ENCODE measurements around the gene RGS3. TPM values are rescaled to one million over a fixed set of nuclear protein-coding genes. Genes with fewer than 3 reads are reported as not detected.

Gene RGS3
- polyA plus RNA-seq, 1 of the 3 experiments (the other 2 are of a cell fraction): 50.6 TPM

DNA sequence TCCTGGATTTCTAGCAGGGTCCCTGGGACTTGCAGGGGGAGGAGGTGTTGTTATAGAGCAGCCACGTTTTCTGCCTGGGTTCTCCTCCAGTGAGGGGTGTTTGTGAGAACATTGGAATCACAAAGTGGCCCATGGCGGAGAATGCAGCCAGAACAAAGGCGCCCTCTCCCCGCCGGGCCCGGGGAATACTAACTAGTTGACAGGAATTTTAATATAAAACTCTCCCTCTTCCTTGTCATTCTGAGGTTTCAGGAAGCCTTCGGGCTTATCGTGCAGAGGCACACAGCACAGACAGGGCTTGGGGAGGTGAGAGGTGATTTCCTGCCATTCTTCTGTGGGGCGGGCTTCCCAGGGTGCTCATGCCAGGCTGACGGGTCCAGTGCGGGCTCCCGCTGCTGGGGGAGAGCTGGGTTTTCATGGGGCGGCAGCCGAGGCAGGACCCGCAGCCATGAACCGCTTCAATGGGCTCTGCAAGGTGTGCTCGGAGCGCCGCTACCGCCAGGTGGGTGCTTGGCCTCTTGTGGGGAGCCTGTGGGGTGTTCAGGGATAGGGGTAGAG lies 37.7 kb downstream of the RGS3 start (continued):
- TF ChIP-seq, protein P1, sequence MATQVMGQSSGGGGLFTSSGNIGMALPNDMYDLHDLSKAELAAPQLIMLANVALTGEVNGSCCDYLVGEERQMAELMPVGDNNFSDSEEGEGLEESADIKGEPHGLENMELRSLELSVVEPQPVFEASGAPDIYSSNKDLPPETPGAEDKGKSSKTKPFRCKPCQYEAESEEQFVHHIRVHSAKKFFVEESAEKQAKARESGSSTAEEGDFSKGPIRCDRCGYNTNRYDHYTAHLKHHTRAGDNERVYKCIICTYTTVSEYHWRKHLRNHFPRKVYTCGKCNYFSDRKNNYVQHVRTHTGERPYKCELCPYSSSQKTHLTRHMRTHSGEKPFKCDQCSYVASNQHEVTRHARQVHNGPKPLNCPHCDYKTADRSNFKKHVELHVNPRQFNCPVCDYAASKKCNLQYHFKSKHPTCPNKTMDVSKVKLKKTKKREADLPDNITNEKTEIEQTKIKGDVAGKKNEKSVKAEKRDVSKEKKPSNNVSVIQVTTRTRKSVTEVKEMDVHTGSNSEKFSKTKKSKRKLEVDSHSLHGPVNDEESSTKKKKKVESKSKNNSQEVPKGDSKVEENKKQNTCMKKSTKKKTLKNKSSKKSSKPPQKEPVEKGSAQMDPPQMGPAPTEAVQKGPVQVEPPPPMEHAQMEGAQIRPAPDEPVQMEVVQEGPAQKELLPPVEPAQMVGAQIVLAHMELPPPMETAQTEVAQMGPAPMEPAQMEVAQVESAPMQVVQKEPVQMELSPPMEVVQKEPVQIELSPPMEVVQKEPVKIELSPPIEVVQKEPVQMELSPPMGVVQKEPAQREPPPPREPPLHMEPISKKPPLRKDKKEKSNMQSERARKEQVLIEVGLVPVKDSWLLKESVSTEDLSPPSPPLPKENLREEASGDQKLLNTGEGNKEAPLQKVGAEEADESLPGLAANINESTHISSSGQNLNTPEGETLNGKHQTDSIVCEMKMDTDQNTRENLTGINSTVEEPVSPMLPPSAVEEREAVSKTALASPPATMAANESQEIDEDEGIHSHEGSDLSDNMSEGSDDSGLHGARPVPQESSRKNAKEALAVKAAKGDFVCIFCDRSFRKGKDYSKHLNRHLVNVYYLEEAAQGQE (IDR thresholded peaks at IDR 0.05; ENCODE audit: low read depth, low read length): no peak
- TF ChIP-seq RAD21 (IDR thresholded peaks at IDR 0.05; ENCODE audit: low read length): no peak

DNA sequence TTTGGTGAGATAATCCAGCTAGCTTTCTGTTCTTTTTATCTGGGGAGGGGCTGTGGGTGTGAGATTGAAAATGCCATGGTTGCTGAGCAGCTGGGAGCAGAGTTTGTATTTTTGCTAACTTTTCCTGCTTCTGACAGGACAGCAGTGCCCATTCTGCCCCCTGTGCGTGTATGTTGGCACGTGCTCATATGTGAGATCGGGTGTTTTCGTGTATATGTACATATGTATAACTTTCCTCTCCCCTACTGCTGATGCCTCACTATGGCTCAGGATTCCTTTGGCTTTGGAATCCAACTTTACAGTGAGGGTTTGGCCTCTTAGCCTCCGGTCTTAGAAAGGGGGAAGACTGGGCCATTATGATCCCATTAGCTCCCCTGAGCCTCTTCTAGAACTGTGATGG lies 38.3 kb downstream of the RGS3 start:
- no peaks in the 10 kb centered on the region for H3K9me3 ChIP-seq
- no peak overlapping the region for H2AFZ ChIP-seq (ENCODE audit: low read depth)
- no peak for DNase-seq
- H3K27me3 ChIP-seq (ENCODE audit: insufficient read depth): no peaks in the 10 kb centered on the region
- H4K20me1 ChIP-seq (ENCODE audit: insufficient read depth): no peaks in the 10 kb centered on the region
- H3K9ac ChIP-seq: no peak overlapping the region
- ChIA-PET POLR2A (no interaction called here), CTCF (interaction anchor here (0.7 to 1.1 kb wide), 2 partner anchors 81 to 90 kb away, joined by 3 read pairs; no protein-coding TSS in a partner anchor)
- no peak overlapping the region for H3K4me3 ChIP-seq (ENCODE audit: low read depth in 2 of 2, low read length in 1 of 2)
- no peak for TF ChIP-seq PBX3 (IDR thresholded peaks at IDR 0.05)
- TF ChIP-seq, protein P2, sequence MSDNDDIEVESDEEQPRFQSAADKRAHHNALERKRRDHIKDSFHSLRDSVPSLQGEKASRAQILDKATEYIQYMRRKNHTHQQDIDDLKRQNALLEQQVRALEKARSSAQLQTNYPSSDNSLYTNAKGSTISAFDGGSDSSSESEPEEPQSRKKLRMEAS (IDR thresholded peaks at IDR 0.05; ENCODE audit: low read depth): no peak
- no peak for TF ChIP-seq EP300 (IDR thresholded peaks at IDR 0.05; ENCODE audit: borderline replicate concordance in 1 of 2, low read depth in 1 of 2, low read length in 1 of 2)
- TF ChIP-seq TAF1 (IDR thresholded peaks at IDR 0.05; ENCODE audit: borderline replicate concordance, low read depth, low read length): no peak
- TF ChIP-seq FOXM1 (IDR thresholded peaks at IDR 0.05; ENCODE audit: low read depth): no peak
- TF ChIP-seq ZBTB33 (IDR thresholded peaks at IDR 0.05; ENCODE audit: borderline replicate concordance, low read depth): no peak
- TF ChIP-seq CTCF (IDR thresholded peaks at IDR 0.05): no peak
- TF ChIP-seq SIN3A (IDR thresholded peaks at IDR 0.05; ENCODE audit: borderline replicate concordance, low read depth, low read length): no peak
- TF ChIP-seq RXRA (IDR thresholded peaks at IDR 0.05; ENCODE audit: borderline replicate concordance, low read depth): no peak
- TF ChIP-seq ELF1 (IDR thresholded peaks at IDR 0.05): no peak
- no peaks in the 10 kb centered on the region for H3K79me2 ChIP-seq (ENCODE audit: insufficient read depth)
- no peak overlapping the region for H3K4me2 ChIP-seq
- WGBS (ENCODE audit: low lambda C conversion rate): 88% methylated on average over 5 of the region's 5 CpGs
- peaks cover 0 to 11% of the 10 kb centered on the region in 2 experiments; a peak in 1 of 4 replicates for H3K4me1 ChIP-seq (ENCODE audit: control insufficient read depth in 1 of 2, insufficient read depth in 2 of 2, low read depth in 1 of 2, low read length in 1 of 2)
- no peaks in the 10 kb centered on the region for H3K36me3 ChIP-seq (replicated peaks in 1 of 2; ENCODE audit: control insufficient read depth in 1 of 2, insufficient read depth in 2 of 2, low read length in 1 of 2)
- no peaks in the 10 kb centered on the region for H3K9me2 ChIP-seq
- no peaks in the 10 kb centered on the region for H3F3A ChIP-seq (replicated peaks; ENCODE audit: insufficient read depth)
- H3K27ac ChIP-seq (ENCODE audit: low read depth in 2 of 2, low read length in 1 of 2): no peak overlapping the region
